SK-N-SH treated with all-trans-retinoic acid at 6 μM for 48 hours (cell line): Measurements from ENCODE around the gene ADGRG1.

Experiments
- ATAC-seq: fragments of 200-7000 bp; cut with Tn5 transposase; 3 replicates; pipeline ENCODE4 v1.9.1; 2020; ENCODE audit warnings: mild to moderate bottlenecking, moderate library complexity
- ARNTL ChIP-seq: fragments of 450-650 bp; formaldehyde crosslinking; IDR thresholded peaks from 2 replicates; pipeline ENCODE4 v1.5.0; 2020; ENCODE audit warnings: low read depth, mild to moderate bottlenecking, moderate library complexity, borderline replicate concordance
- BACH2 ChIP-seq: fragments of 250-450 bp; sonication (Bioruptor Pico); IDR thresholded peaks from 2 replicates; pipeline ENCODE4 v1.9.0; 2021; ENCODE audit warnings: mild to moderate bottlenecking, borderline replicate concordance
- CSDC2 ChIP-seq: fragments of 250-450 bp; sonication (Bioruptor Pico); IDR thresholded peaks from 2 replicates; pipeline ENCODE4 v1.5.0; 2020; ENCODE audit warnings: mild to moderate bottlenecking, moderate library complexity
- ESRRG ChIP-seq: fragments of 250-450 bp; sonication (Bioruptor Pico); IDR thresholded peaks from 2 replicates; pipeline ENCODE4 v1.6.1; 2021; ENCODE audit warnings: mild to moderate bottlenecking
- GLIS3 ChIP-seq: fragments of 250-450 bp; sonication (Bioruptor Pico); IDR thresholded peaks from 2 replicates; pipeline ENCODE4 v1.5.0; 2020; ENCODE audit warnings: mild to moderate bottlenecking, moderate library complexity
- ISL1 ChIP-seq: fragments of 250-450 bp; sonication (Bioruptor Pico); IDR thresholded peaks from 2 replicates; pipeline ENCODE4 v2.1.2; 2022; ENCODE audit warnings: mild to moderate bottlenecking, moderate library complexity
- PPARA ChIP-seq: fragments of 250-450 bp; sonication (Bioruptor Pico); IDR thresholded peaks from 2 replicates; pipeline ENCODE4 v1.5.0; 2020; ENCODE audit warnings: mild to moderate bottlenecking, borderline replicate concordance
- RARB ChIP-seq: fragments of 250-450 bp; sonication (Bioruptor Pico); IDR thresholded peaks from 2 replicates; pipeline ENCODE4 v1.8.0; 2021; ENCODE audit warnings: mild to moderate bottlenecking, moderate library complexity
- SNAI2 ChIP-seq: fragments of 250-450 bp; sonication (Bioruptor Pico); IDR thresholded peaks from 2 replicates; pipeline ENCODE4 v1.5.0; 2020; ENCODE audit warnings: mild to moderate bottlenecking, moderate library complexity
- TCF4 ChIP-seq: fragments of 250-450 bp; sonication (Bioruptor Pico); IDR thresholded peaks from 2 replicates; pipeline ENCODE4 v1.8.0; 2021; ENCODE audit warnings: mild to moderate bottlenecking, moderate library complexity, borderline replicate concordance
- TOX ChIP-seq: fragments of 250-450 bp; sonication (Bioruptor Pico); IDR thresholded peaks from 2 replicates; pipeline ENCODE4 v1.8.0; 2021; ENCODE audit warnings: mild to moderate bottlenecking, moderate library complexity, borderline replicate concordance
- ZFP3 ChIP-seq: fragments of 250-450 bp; sonication (Bioruptor Pico); IDR thresholded peaks from 2 replicates; pipeline ENCODE4 v1.5.0; 2020; ENCODE audit warnings: mild to moderate bottlenecking, moderate library complexity
- ZNF565 ChIP-seq: fragments of 450-650 bp; formaldehyde crosslinking; conservative IDR thresholded peaks from 2 replicates; pipeline ENCODE4 v1.5.0; 2020; ENCODE audit warnings: low read depth, mild to moderate bottlenecking, moderate library complexity
- ZNF70 ChIP-seq: fragments of 450-650 bp; formaldehyde crosslinking; IDR thresholded peaks from 2 replicates; pipeline ENCODE4 v1.5.0; 2020; ENCODE audit warnings: mild to moderate bottlenecking, moderate library complexity
- TF ChIP-seq, protein P1 (sequence below): fragments of 250-450 bp; sonication (Bioruptor Pico); IDR thresholded peaks from 2 replicates; pipeline ENCODE4 v1.8.0; 2021; ENCODE audit warnings: low read depth, mild to moderate bottlenecking, moderate library complexity, borderline replicate concordance
- TF ChIP-seq, protein P2 (sequence below): fragments of 250-450 bp; sonication (Bioruptor Pico); IDR thresholded peaks from 2 replicates; pipeline ENCODE4 v1.8.0; 2020; ENCODE audit warnings: mild to moderate bottlenecking, moderate library complexity, borderline replicate concordance
- TF ChIP-seq, protein P3 (sequence below): fragments of 250-450 bp; sonication (Bioruptor Pico); IDR thresholded peaks from 2 replicates; pipeline ENCODE4 v1.5.1; 2020; ENCODE audit warnings: low read depth, mild to moderate bottlenecking, moderate library complexity
- TF ChIP-seq, protein P4 (sequence below): fragments of 250-450 bp; sonication (Bioruptor Pico); IDR thresholded peaks from 2 replicates; pipeline ENCODE4 v1.5.1; 2021; ENCODE audit warnings: mild to moderate bottlenecking, moderate library complexity

Gene ADGRG1

DNA sequence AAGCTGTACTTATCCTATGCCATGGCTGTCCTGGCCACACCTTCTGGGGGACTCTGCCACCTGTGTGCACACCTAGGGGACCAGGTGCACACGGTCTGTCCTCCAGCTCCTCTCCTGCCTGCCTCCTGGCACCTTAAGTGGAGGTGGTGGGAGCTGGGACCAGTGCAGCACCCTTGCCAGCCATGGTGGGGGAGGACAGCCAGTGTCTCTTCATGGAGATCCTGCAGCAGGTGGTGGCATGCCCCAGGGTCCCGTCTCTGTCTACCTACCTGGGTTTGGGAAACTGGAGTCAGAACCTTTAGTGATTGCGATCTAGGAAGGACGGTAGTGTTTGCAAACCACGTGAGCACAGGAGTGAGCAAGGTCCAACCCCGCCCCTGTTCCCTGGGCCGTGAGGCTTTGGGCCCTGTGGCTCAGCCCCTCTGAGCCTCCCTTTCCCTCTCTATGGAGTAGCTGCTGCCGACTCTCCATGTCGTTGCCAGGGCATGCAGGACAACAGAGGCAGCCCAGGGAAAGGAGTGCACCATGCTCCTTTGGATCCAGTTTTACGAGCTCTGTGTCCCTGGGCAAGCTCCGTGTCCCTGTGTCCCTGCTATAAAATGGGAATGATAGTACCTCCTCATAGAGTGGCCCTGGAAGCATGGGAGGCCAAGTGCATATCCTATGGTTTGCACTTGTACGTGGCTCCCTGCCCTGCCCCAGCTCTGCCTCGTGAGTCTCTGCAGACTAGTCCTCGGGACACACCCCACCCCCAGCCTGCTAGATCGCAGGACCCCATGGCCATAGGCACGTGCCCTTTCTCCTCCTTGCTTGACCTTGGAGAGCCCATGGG, 7.1 kb downstream of the ADGRG1 start:
- no peak for TF ChIP-seq ISL1 (CRISPR knock-in tag)
- TF ChIP-seq ZFP3 (CRISPR knock-in tag) = no peak
- no peak for ATAC-seq

DNA sequence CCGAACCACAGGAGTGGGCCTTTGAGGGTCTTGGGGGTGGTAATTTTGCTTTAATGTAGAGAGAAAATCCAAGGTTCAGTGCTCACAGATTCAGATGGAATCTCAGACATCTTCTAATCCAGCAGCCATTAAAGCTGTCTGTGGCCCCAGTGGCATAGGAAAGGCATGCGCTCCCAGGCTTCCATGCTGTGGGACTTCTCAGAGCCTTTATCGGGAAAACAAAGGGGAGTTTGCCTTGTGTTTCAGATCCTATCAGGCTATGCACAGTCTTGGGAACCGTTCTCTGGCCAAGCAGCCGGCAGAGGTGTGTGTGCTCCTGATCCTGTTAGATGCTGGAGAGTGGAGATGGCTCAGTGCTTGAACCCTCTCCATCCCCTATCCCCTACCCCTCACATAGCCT, 7.8 kb downstream of the ADGRG1 start:
- TF ChIP-seq, protein P1, sequence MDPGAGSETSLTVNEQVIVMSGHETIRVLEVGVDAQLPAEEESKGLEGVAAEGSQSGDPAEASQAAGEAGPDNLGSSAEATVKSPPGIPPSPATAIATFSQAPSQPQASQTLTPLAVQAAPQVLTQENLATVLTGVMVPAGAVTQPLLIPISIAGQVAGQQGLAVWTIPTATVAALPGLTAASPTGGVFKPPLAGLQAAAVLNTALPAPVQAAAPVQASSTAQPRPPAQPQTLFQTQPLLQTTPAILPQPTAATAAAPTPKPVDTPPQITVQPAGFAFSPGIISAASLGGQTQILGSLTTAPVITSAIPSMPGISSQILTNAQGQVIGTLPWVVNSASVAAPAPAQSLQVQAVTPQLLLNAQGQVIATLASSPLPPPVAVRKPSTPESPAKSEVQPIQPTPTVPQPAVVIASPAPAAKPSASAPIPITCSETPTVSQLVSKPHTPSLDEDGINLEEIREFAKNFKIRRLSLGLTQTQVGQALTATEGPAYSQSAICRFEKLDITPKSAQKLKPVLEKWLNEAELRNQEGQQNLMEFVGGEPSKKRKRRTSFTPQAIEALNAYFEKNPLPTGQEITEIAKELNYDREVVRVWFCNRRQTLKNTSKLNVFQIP (CRISPR knock-in tag) = no peak
- no peak for ATAC-seq

DNA sequence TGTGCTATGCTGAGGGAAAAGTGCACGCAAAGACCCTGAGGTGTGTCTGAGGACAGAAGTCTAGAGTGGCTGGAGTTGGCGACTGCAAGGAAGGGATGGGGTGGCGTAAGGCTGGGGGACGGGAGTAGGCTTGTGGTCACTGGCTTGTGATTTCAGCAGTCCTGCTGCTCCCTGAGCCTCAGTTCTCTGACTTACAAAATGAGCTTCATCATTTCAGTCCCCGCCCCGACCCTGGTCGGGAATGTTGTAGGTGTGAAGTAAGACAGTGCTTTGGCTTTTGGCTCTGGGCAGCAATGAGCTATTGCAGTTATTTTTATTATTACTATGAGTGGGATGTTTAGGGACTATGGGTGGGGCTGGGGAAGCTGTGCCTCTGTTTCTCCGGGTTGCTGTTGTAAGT, 8.6 kb downstream of the ADGRG1 start:
- no peak for TF ChIP-seq PPARA
- TF ChIP-seq, protein P2, sequence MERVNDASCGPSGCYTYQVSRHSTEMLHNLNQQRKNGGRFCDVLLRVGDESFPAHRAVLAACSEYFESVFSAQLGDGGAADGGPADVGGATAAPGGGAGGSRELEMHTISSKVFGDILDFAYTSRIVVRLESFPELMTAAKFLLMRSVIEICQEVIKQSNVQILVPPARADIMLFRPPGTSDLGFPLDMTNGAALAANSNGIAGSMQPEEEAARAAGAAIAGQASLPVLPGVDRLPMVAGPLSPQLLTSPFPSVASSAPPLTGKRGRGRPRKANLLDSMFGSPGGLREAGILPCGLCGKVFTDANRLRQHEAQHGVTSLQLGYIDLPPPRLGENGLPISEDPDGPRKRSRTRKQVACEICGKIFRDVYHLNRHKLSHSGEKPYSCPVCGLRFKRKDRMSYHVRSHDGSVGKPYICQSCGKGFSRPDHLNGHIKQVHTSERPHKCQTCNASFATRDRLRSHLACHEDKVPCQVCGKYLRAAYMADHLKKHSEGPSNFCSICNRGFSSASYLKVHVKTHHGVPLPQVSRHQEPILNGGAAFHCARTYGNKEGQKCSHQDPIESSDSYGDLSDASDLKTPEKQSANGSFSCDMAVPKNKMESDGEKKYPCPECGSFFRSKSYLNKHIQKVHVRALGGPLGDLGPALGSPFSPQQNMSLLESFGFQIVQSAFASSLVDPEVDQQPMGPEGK (CRISPR knock-in tag) = no peak
- TF ChIP-seq TOX (CRISPR knock-in tag) = no peak
- no peak for TF ChIP-seq ZFP3 (CRISPR knock-in tag)
- TF ChIP-seq SNAI2 (CRISPR knock-in tag) = no peak
- TF ChIP-seq GLIS3 (CRISPR knock-in tag) = no peak
- TF ChIP-seq, protein P1 (CRISPR knock-in tag) = no peak
- TF ChIP-seq TCF4 (CRISPR knock-in tag) = no peak
- no peak for TF ChIP-seq ZNF70
- no peak for TF ChIP-seq BACH2
- no peak for TF ChIP-seq RARB (CRISPR knock-in tag)
- no peak for ATAC-seq

DNA sequence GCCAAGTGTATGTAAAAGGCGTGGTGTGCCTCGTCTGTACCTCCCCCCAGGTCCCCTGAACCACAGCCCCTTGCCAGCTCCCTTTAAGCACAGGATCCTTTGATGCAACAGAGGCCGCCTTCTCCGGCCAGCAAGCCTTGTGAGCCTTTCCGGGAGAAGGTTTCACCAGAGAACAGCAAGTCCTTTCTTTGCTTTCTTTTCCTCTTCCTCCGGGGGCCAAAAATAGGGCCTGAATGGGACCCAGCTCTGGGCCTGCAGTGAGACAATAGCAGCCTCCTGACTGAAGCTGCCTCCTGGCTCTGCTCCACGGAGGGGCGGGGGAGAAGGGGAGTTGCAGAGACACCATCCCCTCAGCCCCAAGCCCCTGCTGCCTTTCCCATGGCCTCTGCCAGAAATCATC, 9.0 kb downstream of the ADGRG1 start:
- no peak for ATAC-seq
- TF ChIP-seq ISL1 (CRISPR knock-in tag) (no peak), GLIS3 (CRISPR knock-in tag) (no peak), ARNTL (CRISPR knock-in tag) (no peak)
- TF ChIP-seq, protein P2 (CRISPR knock-in tag) = no peak

DNA sequence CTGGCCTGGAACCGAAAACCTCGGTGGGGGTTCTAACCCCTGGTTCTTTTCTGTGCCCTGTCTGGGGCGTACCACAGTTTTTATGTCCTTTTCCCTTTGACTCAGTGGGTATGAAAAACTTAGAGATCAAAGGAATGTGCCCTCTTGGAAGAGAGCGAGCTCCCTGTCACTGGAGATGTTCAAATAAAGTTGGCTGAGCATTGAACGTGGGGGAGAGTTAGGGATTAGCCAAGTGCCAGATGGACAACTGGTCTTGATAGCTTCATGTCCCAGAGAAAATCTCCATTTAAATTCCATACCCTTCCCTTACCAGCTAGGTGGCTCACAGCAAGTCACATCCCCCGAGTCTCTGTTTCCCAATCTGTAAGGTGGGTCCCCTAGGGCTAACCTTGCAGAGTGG, 9.5 kb downstream of the ADGRG1 start:
- ATAC-seq = no peak
- TF ChIP-seq ESRRG (CRISPR knock-in tag) (no peak), ZNF565 (no peak), BACH2 (no peak), CSDC2 (CRISPR knock-in tag) (no peak), PPARA (no peak)
- TF ChIP-seq, protein P3, sequence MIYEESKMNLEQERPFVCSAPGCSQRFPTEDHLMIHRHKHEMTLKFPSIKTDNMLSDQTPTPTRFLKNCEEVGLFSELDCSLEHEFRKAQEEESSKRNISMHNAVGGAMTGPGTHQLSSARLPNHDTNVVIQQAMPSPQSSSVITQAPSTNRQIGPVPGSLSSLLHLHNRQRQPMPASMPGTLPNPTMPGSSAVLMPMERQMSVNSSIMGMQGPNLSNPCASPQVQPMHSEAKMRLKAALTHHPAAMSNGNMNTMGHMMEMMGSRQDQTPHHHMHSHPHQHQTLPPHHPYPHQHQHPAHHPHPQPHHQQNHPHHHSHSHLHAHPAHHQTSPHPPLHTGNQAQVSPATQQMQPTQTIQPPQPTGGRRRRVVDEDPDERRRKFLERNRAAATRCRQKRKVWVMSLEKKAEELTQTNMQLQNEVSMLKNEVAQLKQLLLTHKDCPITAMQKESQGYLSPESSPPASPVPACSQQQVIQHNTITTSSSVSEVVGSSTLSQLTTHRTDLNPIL (CRISPR knock-in tag) = no peak
- TF ChIP-seq, protein P4, sequence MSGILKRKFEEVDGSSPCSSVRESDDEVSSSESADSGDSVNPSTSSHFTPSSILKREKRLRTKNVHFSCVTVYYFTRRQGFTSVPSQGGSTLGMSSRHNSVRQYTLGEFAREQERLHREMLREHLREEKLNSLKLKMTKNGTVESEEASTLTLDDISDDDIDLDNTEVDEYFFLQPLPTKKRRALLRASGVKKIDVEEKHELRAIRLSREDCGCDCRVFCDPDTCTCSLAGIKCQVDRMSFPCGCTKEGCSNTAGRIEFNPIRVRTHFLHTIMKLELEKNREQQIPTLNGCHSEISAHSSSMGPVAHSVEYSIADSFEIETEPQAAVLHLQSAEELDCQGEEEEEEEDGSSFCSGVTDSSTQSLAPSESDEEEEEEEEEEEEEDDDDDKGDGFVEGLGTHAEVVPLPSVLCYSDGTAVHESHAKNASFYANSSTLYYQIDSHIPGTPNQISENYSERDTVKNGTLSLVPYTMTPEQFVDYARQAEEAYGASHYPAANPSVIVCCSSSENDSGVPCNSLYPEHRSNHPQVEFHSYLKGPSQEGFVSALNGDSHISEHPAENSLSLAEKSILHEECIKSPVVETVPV (CRISPR knock-in tag) = no peak
- TF ChIP-seq, protein P2 (CRISPR knock-in tag) = no peak
